HEK293T (cell line): ENCODE measurements around the gene MNAT1.

Experiments
- CTCF ChIA-PET: fragments of 350-600 bp; formaldehyde crosslinking; extraction: SDS; loops from one replicate; lab custom pipeline; 2021; ENCODE audit warnings: antibody characterized with exemption, inconsistent platforms; lab: Yijun Ruan, JAX
- POLR2A ChIA-PET: fragments of 350-600 bp; formaldehyde crosslinking; extraction: SDS; loops from one replicate; lab custom pipeline; 2020; ENCODE audit warnings: antibody characterized with exemption, inconsistent platforms; lab: Yijun Ruan, JAX
- DNase-seq: peaks from one replicate; pipeline ENCODE4 v3.0.0; 2012; ENCODE audit warnings: mixed read lengths; ENCODE audit errors: extremely low spot score
- ARNT ChIP-seq: fragments of 450-650 bp; IDR thresholded peaks from 2 replicates; pipeline ENCODE4 v1.6.1; 2017; ENCODE audit warnings: mild to moderate bottlenecking
- BHLHE40 ChIP-seq: fragments of 450-650 bp; IDR thresholded peaks from 2 replicates; pipeline ENCODE4 v1.6.1; 2016; ENCODE audit warnings: mild to moderate bottlenecking, moderate library complexity, borderline replicate concordance
- CTBP1 ChIP-seq: fragments of 450-650 bp; IDR thresholded peaks from 2 replicates; pipeline ENCODE4 v1.6.1; 2016; ENCODE audit warnings: borderline replicate concordance
- ELF4 ChIP-seq: fragments of 450-650 bp; IDR thresholded peaks from 2 replicates; pipeline ENCODE4 v1.6.1; 2017; ENCODE audit warnings: antibody characterized with exemption
- FOXA1 ChIP-seq: fragments of 450-650 bp; IDR thresholded peaks from 2 replicates; pipeline ENCODE4 v1.6.1; 2016; ENCODE audit warnings: mild to moderate bottlenecking
- FOXK2 ChIP-seq: fragments of 450-650 bp; IDR thresholded peaks from 2 replicates; pipeline ENCODE4 v1.6.1; 2016; ENCODE audit warnings: mild to moderate bottlenecking
- FOXM1 ChIP-seq: fragments of 450-650 bp; IDR thresholded peaks from 2 replicates; pipeline ENCODE4 v1.6.1; 2017; ENCODE audit warnings: mild to moderate bottlenecking, borderline replicate concordance
- HDGF ChIP-seq: fragments of 450-650 bp; IDR thresholded peaks from 2 replicates; pipeline ENCODE4 v1.6.1; 2017; ENCODE audit warnings: antibody characterized with exemption, borderline replicate concordance
- L3MBTL2 ChIP-seq: fragments of 450-650 bp; conservative IDR thresholded peaks from 2 replicates; pipeline ENCODE4 v1.6.1; 2016; ENCODE audit warnings: mild to moderate bottlenecking
- LEF1 ChIP-seq: fragments of 450-650 bp; IDR thresholded peaks from 2 replicates; pipeline ENCODE4 v1.6.1; 2017; ENCODE audit warnings: mild to moderate bottlenecking, borderline replicate concordance
- NFRKB ChIP-seq: fragments of 450-650 bp; IDR thresholded peaks from 2 replicates; pipeline ENCODE4 v1.6.1; 2016; ENCODE audit warnings: mild to moderate bottlenecking, moderate library complexity
- SP1 ChIP-seq: fragments of 450-650 bp; IDR thresholded peaks from 2 replicates; pipeline ENCODE4 v1.6.1; 2017
- SUZ12 ChIP-seq: fragments of 450-650 bp; IDR thresholded peaks from 2 replicates; pipeline ENCODE4 v1.6.1; 2016; ENCODE audit warnings: mild to moderate bottlenecking
- TARDBP ChIP-seq: fragments of 450-650 bp; IDR thresholded peaks from 2 replicates; pipeline ENCODE4 v1.6.1; 2016
- ZNF384 ChIP-seq: fragments of 450-650 bp; IDR thresholded peaks from 2 replicates; pipeline ENCODE4 v1.6.1; 2016
- TF ChIP-seq, protein P1 (sequence below): fragments of 450-650 bp; IDR thresholded peaks from 2 replicates; pipeline ENCODE4 v1.6.1; 2016

Gene MNAT1

GRCh38 chr14:60965402-60965801 is 230.8 kb downstream of the MNAT1 start:
- TF ChIP-seq SUZ12 (no peak), HDGF (no peak), FOXA1 (no peak), ARNT (no peak), BHLHE40 (no peak), ZNF384 (no peak), ELF4 (no peak)
- TF ChIP-seq, protein P1, sequence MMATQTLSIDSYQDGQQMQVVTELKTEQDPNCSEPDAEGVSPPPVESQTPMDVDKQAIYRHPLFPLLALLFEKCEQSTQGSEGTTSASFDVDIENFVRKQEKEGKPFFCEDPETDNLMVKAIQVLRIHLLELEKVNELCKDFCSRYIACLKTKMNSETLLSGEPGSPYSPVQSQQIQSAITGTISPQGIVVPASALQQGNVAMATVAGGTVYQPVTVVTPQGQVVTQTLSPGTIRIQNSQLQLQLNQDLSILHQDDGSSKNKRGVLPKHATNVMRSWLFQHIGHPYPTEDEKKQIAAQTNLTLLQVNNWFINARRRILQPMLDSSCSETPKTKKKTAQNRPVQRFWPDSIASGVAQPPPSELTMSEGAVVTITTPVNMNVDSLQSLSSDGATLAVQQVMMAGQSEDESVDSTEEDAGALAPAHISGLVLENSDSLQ = no peak
- ChIA-PET CTCF (no interaction called here), POLR2A (interaction anchor here (1.8 kb wide), 1 partner anchor 15 kb away, joined by 12 read pairs; the partner anchor contains the start of genes SLC38A6 and TRMT5)
- DNase-seq = no peak

- ChIA-PET CTCF (no interaction called here), POLR2A (interaction anchor here (2.3 kb wide), 1 partner anchor 13 kb away, joined by 9 read pairs; the partner anchor contains the start of genes SLC38A6 and TRMT5)
- TF ChIP-seq L3MBTL2 (no peak), NFRKB (no peak), FOXA1 (no peak), HDGF (no peak), LEF1 (no peak), ZNF384 (no peak), FOXM1 (no peak), CTBP1 (no peak), FOXK2 (no peak), SP1 (no peak), SUZ12 (no peak), ARNT (no peak), TARDBP (no peak), ELF4 (no peak), BHLHE40 (no peak)
- TF ChIP-seq, protein P1 = no peak
- no peak for DNase-seq
Observed at GRCh38 chr14:60968099-60968498, 233.5 kb downstream of the MNAT1 start.

GRCh38 chr14:60968671-60969070 is 234.1 kb downstream of the MNAT1 start:
- no peak for TF ChIP-seq FOXA1
- TF ChIP-seq ZNF384 = no peak
- no peak for TF ChIP-seq ELF4
- TF ChIP-seq, protein P1 = no peak
- TF ChIP-seq LEF1 = no peak
- ChIA-PET CTCF (no interaction called here), POLR2A (interaction anchor here (2.3 kb wide), 1 partner anchor 12 kb away, joined by 9 read pairs; the partner anchor contains the start of genes SLC38A6 and TRMT5)
- no peak for DNase-seq

- no peak for DNase-seq
- TF ChIP-seq ZNF384 (no peak), NFRKB (no peak), FOXM1 (no peak), CTBP1 (no peak)
- ChIA-PET CTCF (interaction anchor here (0.6 kb wide), 1 partner anchor 344 kb away, joined by 4 read pairs; no protein-coding TSS in a partner anchor), POLR2A (no interaction called here)
Observed at GRCh38 chr14:60970146-60970545, 235.6 kb downstream of the MNAT1 start.

DNA sequence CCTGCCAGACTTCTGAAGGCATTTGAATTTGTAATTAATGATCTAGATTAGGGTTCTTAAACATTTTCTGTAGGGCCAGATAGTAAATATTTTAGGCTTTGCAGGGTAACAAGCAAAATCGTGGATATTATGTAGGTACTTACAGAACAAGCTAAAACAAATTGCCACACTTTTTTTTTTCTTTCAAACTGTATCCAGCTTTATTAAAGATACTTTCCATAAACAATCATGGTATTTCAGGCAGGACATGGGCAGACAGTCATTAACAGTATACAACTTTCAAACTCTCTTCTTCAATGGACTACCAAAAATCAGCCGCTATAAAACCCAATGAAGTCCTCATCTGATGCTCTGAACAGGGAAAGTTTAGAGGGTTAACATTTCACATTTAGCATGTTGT is 236.7 kb downstream of the MNAT1 start:
- TF ChIP-seq TARDBP = no peak
- TF ChIP-seq ZNF384 = peak; percentile 49; the same call in 1 of the 2 replicates
- DNase-seq = no peak
- ChIA-PET POLR2A (no interaction called here), CTCF (no interaction called here)

GRCh38 chr14:60972295-60972694 is 237.7 kb downstream of the MNAT1 start:
- TF ChIP-seq CTBP1 (no peak), ARNT (no peak), FOXK2 (no peak), LEF1 (no peak)
- no peak for DNase-seq
- ChIA-PET CTCF (no interaction called here), POLR2A (no interaction called here)

DNA sequence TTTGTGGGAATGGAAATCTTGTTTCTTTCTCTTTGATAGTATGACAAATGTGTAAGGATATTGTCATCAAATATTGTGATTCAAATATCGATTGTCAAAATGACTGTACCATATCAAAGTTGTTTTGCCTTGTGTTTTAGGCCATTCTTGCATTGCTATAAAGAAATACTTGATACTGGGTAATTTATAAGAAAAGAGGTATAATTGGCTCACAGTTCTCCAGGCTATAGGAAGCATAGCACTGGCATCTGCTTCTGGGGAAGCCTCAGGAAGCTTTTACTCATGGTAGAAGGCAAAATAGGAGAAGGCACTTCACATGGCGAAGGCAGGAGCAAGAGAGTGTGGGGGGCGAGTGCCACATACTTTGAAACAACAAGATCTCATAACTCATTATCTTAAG is 238.5 kb downstream of the MNAT1 start:
- DNase-seq = no peak
- ChIA-PET POLR2A (no interaction called here), CTCF (no interaction called here)
- TF ChIP-seq L3MBTL2 = no peak
- no peak for TF ChIP-seq NFRKB
- no peak for TF ChIP-seq HDGF
- TF ChIP-seq BHLHE40 = no peak
- no peak for TF ChIP-seq LEF1
- TF ChIP-seq ZNF384 = no peak

DNA sequence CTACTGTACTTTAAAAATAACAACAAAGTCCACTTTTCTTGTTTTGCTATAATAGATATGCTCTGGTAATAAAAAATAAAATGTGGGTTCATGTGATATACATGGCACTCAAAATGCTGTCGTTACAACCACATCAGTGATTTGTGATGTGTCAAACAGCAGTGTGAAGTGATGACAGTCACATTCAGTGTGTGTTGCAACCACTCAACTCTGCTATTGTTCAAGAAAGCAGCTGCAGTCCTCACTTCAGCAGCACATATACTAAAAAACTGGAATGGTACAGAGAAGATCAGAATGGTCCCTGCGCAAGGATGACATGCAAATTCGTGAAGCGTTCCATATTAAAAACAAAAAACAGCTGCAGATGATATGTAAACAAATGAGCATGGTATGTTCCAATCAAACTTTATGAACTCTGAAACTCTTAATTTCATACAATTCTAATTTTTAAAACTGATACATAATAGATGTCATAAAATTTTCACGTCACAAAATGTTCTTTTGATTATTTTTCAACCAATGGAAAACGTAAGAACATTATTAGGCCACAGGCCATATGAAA is 239.6 kb downstream of the MNAT1 start:
- ChIA-PET CTCF (no interaction called here), POLR2A (no interaction called here)
- no peak for DNase-seq
- TF ChIP-seq ARNT (no peak), SUZ12 (no peak), FOXK2 (no peak), CTBP1 (no peak), FOXA1 (no peak), BHLHE40 (no peak), FOXM1 (no peak)
